ENCODE measurements around the gene TNS2. TPM values are rescaled to one million over a fixed set of nuclear protein-coding genes. Genes with fewer than 3 reads are reported as not detected.

TNS2 gene
- total and polyA plus RNA-seq, 2 of the 13 experiments (the other 11 are each of a cell fraction or from before 2014, with no cell fraction given) = 8.9 to 20.4 TPM

DNA sequence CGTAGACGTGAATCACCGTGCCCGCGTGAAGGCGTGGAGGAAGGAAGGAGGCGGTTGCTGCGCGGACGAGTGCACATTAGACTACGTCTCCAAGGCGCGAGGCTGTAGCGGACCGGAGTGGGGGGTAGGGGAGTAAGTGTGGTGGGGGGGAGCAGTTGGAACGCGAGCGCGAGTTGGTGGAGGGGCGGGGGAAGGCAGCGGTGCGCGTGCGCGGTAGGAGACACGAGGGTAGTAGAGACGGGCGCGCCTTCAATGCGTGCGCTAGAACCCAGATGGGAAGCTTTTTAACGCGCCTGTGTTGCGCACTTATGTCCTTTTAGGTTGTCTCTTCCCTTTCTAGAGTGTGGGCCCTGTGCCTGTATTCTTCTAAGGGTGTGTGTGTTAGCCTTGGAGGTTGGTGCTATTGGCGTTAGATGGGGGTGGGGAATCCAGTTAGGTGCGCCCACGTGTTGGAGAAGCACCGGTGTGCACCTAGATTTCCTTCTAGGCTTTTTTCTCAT is 43.0 kb upstream of the TNS2 start (continued):
- TF ChIP-seq, protein P1, sequence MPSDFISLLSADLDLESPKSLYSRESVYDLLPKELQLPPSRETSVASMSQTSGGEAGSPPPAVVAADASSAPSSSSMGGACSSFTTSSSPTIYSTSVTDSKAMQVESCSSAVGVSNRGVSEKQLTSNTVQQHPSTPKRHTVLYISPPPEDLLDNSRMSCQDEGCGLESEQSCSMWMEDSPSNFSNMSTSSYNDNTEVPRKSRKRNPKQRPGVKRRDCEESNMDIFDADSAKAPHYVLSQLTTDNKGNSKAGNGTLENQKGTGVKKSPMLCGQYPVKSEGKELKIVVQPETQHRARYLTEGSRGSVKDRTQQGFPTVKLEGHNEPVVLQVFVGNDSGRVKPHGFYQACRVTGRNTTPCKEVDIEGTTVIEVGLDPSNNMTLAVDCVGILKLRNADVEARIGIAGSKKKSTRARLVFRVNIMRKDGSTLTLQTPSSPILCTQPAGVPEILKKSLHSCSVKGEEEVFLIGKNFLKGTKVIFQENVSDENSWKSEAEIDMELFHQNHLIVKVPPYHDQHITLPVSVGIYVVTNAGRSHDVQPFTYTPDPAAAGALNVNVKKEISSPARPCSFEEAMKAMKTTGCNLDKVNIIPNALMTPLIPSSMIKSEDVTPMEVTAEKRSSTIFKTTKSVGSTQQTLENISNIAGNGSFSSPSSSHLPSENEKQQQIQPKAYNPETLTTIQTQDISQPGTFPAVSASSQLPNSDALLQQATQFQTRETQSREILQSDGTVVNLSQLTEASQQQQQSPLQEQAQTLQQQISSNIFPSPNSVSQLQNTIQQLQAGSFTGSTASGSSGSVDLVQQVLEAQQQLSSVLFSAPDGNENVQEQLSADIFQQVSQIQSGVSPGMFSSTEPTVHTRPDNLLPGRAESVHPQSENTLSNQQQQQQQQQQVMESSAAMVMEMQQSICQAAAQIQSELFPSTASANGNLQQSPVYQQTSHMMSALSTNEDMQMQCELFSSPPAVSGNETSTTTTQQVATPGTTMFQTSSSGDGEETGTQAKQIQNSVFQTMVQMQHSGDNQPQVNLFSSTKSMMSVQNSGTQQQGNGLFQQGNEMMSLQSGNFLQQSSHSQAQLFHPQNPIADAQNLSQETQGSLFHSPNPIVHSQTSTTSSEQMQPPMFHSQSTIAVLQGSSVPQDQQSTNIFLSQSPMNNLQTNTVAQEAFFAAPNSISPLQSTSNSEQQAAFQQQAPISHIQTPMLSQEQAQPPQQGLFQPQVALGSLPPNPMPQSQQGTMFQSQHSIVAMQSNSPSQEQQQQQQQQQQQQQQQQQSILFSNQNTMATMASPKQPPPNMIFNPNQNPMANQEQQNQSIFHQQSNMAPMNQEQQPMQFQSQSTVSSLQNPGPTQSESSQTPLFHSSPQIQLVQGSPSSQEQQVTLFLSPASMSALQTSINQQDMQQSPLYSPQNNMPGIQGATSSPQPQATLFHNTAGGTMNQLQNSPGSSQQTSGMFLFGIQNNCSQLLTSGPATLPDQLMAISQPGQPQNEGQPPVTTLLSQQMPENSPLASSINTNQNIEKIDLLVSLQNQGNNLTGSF (CRISPR knock-in tag; IDR thresholded peaks at IDR 0.05) = 0 out of 2 replicates have a peak, but pooled peaks have one; percentile 51
- no peak for TF ChIP-seq ZNF496 (CRISPR knock-in tag; IDR thresholded peaks at IDR 0.05; ENCODE audit: insufficient replicate concordance)
- peak; percentile 8; the same call in 1 of the 2 replicates for TF ChIP-seq SIN3B (IDR thresholded peaks at IDR 0.05; ENCODE audit: low read length)
- 0 out of 2 replicates have a peak, but pooled peaks have one; percentile 8 for TF ChIP-seq ZNF589 (CRISPR knock-in tag; conservative IDR thresholded peaks at IDR 0.05)
- TF ChIP-seq CCAR2 (optimal IDR thresholded peaks at IDR 0.05; ENCODE audit: low read depth, low read length) = peak; percentile 17
- TF ChIP-seq, protein P2, sequence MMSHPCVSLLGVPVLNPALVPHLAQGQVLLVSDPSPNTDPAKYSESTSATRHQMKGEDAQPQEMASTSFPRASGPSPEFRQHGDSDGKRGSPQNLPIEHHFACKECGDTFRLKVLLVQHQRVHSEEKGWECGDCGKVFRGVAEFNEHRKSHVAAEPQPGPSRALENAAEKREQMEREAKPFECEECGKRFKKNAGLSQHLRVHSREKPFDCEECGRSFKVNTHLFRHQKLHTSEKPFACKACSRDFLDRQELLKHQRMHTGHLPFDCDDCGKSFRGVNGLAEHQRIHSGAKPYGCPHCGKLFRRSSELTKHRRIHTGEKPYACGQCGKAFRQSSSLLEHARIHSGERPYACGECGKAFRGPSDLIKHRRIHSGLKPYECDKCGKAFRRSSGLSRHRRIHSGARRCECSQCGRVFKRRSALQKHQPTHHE (CRISPR knock-in tag; IDR thresholded peaks at IDR 0.05; ENCODE audit: borderline replicate concordance) = peak; percentile 51; the same call in 1 of the 2 replicates
- 0 out of 2 replicates have a peak, but pooled peaks have one; percentile 20 for TF ChIP-seq SP140L (CRISPR knock-in tag; IDR thresholded peaks at IDR 0.05; ENCODE audit: borderline replicate concordance)
- no peak for TF ChIP-seq HOXA5 (CRISPR knock-in tag; IDR thresholded peaks at IDR 0.05)
- peak; percentile 42 for TF ChIP-seq ARID4A (CRISPR knock-in tag; IDR thresholded peaks at IDR 0.05; ENCODE audit: borderline replicate concordance)
- TF ChIP-seq, protein P3, sequence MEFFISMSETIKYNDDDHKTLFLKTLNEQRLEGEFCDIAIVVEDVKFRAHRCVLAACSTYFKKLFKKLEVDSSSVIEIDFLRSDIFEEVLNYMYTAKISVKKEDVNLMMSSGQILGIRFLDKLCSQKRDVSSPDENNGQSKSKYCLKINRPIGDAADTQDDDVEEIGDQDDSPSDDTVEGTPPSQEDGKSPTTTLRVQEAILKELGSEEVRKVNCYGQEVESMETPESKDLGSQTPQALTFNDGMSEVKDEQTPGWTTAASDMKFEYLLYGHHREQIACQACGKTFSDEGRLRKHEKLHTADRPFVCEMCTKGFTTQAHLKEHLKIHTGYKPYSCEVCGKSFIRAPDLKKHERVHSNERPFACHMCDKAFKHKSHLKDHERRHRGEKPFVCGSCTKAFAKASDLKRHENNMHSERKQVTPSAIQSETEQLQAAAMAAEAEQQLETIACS (CRISPR knock-in tag; IDR thresholded peaks at IDR 0.05) = peak; percentile 83
- TF ChIP-seq ZNF253 (CRISPR knock-in tag; IDR thresholded peaks at IDR 0.05; ENCODE audit: borderline replicate concordance) = no peak
- peak; percentile 13; the same call in 1 of the 2 replicates for TF ChIP-seq HOXA3 (CRISPR knock-in tag; IDR thresholded peaks at IDR 0.05)
- TF ChIP-seq POLR2A (IDR thresholded peaks at IDR 0.05; ENCODE audit: insufficient read depth in 1 of 2, low read depth in 2 of 2, low read length in 2 of 2) = peak; percentile 67 to 78
- no peak for TF ChIP-seq ETV6 (CRISPR knock-in tag; conservative IDR thresholded peaks at IDR 0.05)
- TF ChIP-seq MYC (CRISPR knock-in tag; IDR thresholded peaks at IDR 0.05; ENCODE audit: borderline replicate concordance) = peak; percentile 93
- peak; percentile 65 for TF ChIP-seq POLR2AphosphoS5 (IDR thresholded peaks at IDR 0.05; ENCODE audit: low read depth, low read length)
- TF ChIP-seq U2AF1 (optimal IDR thresholded peaks at IDR 0.05; ENCODE audit: low read depth, low read length) = peak; percentile 76
- no peak for TF ChIP-seq TBX3 (IDR thresholded peaks at IDR 0.05; ENCODE audit: borderline replicate concordance)
- TF ChIP-seq NFKBIZ (CRISPR knock-in tag; IDR thresholded peaks at IDR 0.05) = no peak

Data from HepG2 (cell line).